ENCODE data around the gene EEFSEC. TPM values are rescaled to one million over a fixed set of nuclear protein-coding genes. Genes with fewer than 3 reads are reported as not detected.

Gene EEFSEC
- total RNA-seq, 2 donors from 2014 or later = 15.7 to 18.0 TPM

- no peak overlapping the region for H3K4me3 ChIP-seq
- DNase-seq (ENCODE audit: low spot score) = peak; percentile 21
- no peak for TF ChIP-seq CTCF (IDR thresholded peaks at IDR 0.05)
- H3K9me3 ChIP-seq = no peaks in the 10 kb centered on the region
- H3K27ac ChIP-seq = no peak overlapping the region
- peaks cover 0 to 45% of the 10 kb centered on the region in 2 donors for H3K4me1 ChIP-seq
- H3K27me3 ChIP-seq = no peaks in the 10 kb centered on the region
- no peaks in the 10 kb centered on the region for H3K36me3 ChIP-seq
Observed at GRCh38 chr3:128312271-128312670, 159.0 kb downstream of the EEFSEC start.

DNA sequence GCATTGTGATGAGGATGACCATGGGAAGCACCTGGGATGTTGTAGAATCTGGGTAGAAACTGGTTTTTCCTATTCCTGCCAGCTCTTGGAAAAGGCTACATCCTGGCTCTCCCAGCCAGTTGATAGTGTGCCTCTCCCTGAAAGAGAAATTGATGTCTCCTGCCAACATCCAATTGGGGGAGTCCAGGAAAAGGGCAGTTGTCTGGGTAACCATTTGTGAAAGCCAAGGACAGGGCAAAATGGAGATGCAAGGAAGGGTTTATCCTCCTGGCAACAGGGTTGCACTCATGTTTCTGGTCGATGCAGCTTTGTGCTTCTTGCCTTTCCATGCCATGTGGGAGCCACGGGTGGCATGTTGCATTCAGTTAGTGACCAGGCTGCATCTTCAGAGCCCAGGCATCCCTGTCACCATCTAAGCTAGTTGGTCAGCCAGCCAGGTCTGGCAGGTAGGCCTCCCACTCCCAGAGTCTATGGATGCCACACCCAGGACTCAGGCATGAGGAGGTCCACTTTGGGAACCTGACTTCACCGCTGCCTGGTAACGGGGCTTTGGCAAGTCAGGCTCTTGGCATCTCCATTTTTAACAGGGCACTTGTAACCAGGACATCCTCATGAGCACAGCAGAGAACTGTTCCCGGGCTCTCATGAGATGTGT is 159.9 kb downstream of the EEFSEC start:
- H3K4me1 ChIP-seq = peaks cover 0 to 37% of the 10 kb centered on the region in 2 donors
- DNase-seq (ENCODE audit: low spot score) = peak; percentile 43
- no peak for TF ChIP-seq CTCF (IDR thresholded peaks at IDR 0.05)
- H3K36me3 ChIP-seq = no peaks in the 10 kb centered on the region
- no peaks in the 10 kb centered on the region for H3K9me3 ChIP-seq
- no peak overlapping the region for H3K27ac ChIP-seq
- H3K27me3 ChIP-seq = no peaks in the 10 kb centered on the region
- no peak overlapping the region for H3K4me3 ChIP-seq

DNA sequence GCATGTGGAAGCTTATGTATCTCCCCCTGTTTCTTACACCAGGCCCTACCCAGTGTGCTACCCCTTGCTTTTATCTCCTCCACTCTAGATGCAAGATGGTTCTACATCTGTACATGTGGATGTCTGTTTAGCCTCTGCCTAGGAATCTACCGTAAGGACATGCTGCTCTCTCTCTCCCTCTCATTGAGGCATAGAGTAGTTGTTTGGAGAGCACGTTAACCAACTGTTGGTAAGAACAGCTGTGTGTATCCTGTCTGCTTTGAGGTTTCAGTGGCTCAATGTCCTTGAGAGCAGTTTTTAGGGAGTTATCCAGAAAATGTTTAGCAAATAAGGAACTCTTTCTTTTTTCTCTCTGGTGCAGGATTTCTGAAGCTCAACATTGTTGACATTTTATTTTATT is 160.7 kb downstream of the EEFSEC start:
- Histone ChIP-seq H3K27ac (no peak overlapping the region), H3K36me3 (no peaks in the 10 kb centered on the region), H3K9me3 (no peaks in the 10 kb centered on the region), H3K4me1 (peaks cover 0 to 31% of the 10 kb centered on the region in 2 donors), H3K4me3 (no peak overlapping the region), H3K27me3 (no peaks in the 10 kb centered on the region)
- no peak for TF ChIP-seq CTCF (IDR thresholded peaks at IDR 0.05)
- DNase-seq (ENCODE audit: low spot score) = peak; percentile 7

DNA sequence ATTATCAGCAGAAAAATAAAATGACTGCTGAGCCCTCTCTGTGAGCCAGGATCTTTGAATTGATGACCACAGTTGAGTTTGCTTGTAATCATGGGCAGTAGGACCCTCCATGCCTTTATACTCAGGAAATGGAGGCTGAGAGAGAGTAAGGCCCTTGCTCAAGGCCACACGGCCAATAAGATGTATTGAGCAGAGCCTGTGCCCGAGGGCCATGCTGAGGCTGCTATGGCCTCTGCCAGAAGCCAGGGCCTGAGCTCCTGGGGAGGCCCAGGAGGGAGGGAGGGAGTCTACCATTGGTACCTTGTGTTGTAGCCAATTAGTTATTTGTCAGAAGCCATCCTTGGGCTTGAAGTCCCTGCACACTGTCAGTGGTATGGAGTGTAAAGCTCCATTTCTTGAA is 162.0 kb downstream of the EEFSEC start:
- peak; percentile 28 for DNase-seq (ENCODE audit: low spot score)
- peaks cover 0 to 18% of the 10 kb centered on the region in 2 donors for H3K4me1 ChIP-seq
- H3K27me3 ChIP-seq = no peaks in the 10 kb centered on the region
- H3K36me3 ChIP-seq = no peaks in the 10 kb centered on the region
- no peaks in the 10 kb centered on the region for H3K9me3 ChIP-seq
- no peak overlapping the region for H3K27ac ChIP-seq
- no peak overlapping the region for H3K4me3 ChIP-seq
- TF ChIP-seq CTCF (IDR thresholded peaks at IDR 0.05) = no peak

DNA sequence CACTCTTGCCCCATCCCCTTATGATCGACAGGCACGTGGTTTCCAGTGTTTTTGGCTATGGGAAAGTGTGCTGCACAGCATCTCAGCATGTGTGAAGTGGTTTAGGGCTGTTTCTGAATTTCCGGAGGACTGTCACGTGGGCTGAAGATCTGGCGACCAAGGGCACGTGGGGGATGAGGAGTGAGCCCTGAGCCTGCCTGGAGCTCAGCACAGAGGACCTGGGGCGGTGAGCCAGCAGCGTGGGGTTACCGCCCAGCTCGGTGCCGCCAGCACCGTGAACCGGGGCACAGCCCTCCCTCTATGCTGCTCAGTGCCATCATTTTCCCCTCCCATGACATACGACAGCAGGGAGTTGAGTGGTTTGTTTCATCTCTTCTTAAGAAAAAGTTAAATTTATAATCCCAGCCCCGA is 163.2 kb downstream of the EEFSEC start:
- Histone ChIP-seq H3K9me3 (no peaks in the 10 kb centered on the region), H3K36me3 (no peaks in the 10 kb centered on the region), H3K27me3 (no peaks in the 10 kb centered on the region), H3K4me3 (no peak overlapping the region), H3K4me1 (peaks cover 0 to 7% of the 10 kb centered on the region in 2 donors), H3K27ac (no peak overlapping the region)
- DNase-seq (ENCODE audit: low spot score) = peak; percentile 59
- TF ChIP-seq CTCF (IDR thresholded peaks at IDR 0.05) = no peak
